Cardiac ventricle fibroblast (primary cell): ENCODE measurements around the gene EIF2AK2. TPM values are rescaled to one million over a fixed set of nuclear protein-coding genes. Genes with fewer than 3 reads are reported as not detected.

Experiments
- total RNA-seq: library from RNA; depleted of rRNA; stranded (reverse); fragments of >200 nt; gene quantifications from 2 replicates; pipeline ENCODE4 v1.2.3, GENCODE V29; 2015

The EIF2AK2 gene
- 19.0 and 22.3 TPM in 2 replicates for total RNA-seq

GRCh38 chr2:37156857-37157714 is at the start of gene EIF2AK2:
Gene EIF2AK2 (minus strand): TSS chr2:37156980. CDS start chr2:37147806, 9,174 bp downstream.

GRCh38 chr2:37196320-37197195 is 39.8 kb upstream of the EIF2AK2 start, which contains the start of gene CEBPZOS:
Gene CEBPZOS (plus strand): TSS chr2:37196496. CDS start chr2:37199705, 3,209 bp downstream.

GRCh38 chr2:37188570-37188969 is 31.8 kb upstream of the EIF2AK2 start, which contains the start of gene SULT6B1:
Gene SULT6B1 (minus strand): TSS chr2:37188670. CDS start chr2:37188640, 30 bp downstream.

GRCh38 chr2:37083873-37084794 is 72.6 kb downstream of the EIF2AK2 start, which contains the start of the genes GPATCH11 and HEATR5B:
Gene GPATCH11 (plus strand): TSS chr2:37084518. CDS start chr2:37088382, 3,864 bp downstream.
Gene HEATR5B (minus strand): TSS chr2:37084372. CDS start chr2:37083414, 958 bp downstream.

Other genes starting within 250 kb of the EIF2AK2 start
- 12.2 and 14.1 TPM in 2 replicates for gene STRN, start 190.4 kb downstream of the EIF2AK2 start, total RNA-seq
- gene HEATR5B, start 72.6 kb downstream of the EIF2AK2 start, total RNA-seq: 8.7 and 10.7 TPM in 2 replicates
- 5.3 and 5.7 TPM in 2 replicates for gene GPATCH11, start 72.5 kb downstream of the EIF2AK2 start, total RNA-seq
- gene SULT6B1, start 31.7 kb upstream of the EIF2AK2 start, total RNA-seq: not detected in 2 replicates
- 14.8 and 20.4 TPM in 2 replicates for gene CEBPZOS, start 39.5 kb upstream of the EIF2AK2 start, total RNA-seq
- 17.8 and 26.0 TPM in 2 replicates for gene CEBPZ, start 74.6 kb upstream of the EIF2AK2 start, total RNA-seq
- gene NDUFAF7, start 74.7 kb upstream of the EIF2AK2 start, total RNA-seq: 8.0 and 13.2 TPM in 2 replicates
- gene PRKD3, start 167.9 kb upstream of the EIF2AK2 start, total RNA-seq: 27.0 and 27.6 TPM in 2 replicates
- gene QPCT, start 187.7 kb upstream of the EIF2AK2 start, total RNA-seq: 1.9 and 4.1 TPM in 2 replicates